NCI-H2029 treated with DMSO at 0.1 percent for 48 hours (cell line): ENCODE results near the gene TWIST1.

Source experiments
- DNase-seq: peaks from one replicate; lab custom pipeline; 2025; lab: John Stamatoyannopoulos, UW

Gene TWIST1

DNA sequence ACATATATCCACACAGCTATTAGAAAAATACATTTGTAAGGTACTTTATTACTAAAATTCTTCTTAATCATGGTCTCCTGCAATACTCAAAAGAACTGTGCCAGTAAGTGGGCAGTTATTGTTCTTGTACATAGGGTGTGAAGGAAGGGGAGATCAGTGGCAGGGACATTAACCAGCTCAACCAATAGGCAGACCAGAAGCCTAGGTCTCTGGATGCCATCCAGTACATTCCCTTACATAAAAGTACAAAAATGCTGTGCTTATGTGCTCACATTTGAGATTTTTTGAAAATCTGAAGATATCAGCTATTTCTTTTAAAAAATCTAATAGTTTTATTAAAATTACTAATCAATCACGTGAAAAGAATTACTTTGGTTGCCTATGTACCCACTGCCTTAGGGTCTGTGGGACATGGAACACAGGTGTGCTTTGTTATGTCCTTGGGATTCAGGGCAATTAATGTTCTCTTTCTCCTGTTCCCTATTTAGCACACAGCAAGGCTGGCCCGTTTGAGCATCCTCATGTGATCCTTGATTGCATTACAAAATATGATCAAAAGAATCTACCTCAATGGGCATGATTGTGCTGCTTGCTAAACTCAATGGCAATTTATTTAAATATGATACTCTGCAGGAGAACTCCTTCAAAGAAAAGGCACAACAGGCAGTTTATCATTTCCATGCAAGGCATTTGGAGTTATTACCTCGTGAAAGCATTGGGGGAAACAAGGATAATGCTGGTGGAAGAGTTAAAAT, 22.7 kb downstream of the TWIST1 start:
- DNase-seq = no peak

- DNase-seq = no peak
Observed at GRCh38 chr7:19094138-19094537, 23.3 kb downstream of the TWIST1 start.

DNA sequence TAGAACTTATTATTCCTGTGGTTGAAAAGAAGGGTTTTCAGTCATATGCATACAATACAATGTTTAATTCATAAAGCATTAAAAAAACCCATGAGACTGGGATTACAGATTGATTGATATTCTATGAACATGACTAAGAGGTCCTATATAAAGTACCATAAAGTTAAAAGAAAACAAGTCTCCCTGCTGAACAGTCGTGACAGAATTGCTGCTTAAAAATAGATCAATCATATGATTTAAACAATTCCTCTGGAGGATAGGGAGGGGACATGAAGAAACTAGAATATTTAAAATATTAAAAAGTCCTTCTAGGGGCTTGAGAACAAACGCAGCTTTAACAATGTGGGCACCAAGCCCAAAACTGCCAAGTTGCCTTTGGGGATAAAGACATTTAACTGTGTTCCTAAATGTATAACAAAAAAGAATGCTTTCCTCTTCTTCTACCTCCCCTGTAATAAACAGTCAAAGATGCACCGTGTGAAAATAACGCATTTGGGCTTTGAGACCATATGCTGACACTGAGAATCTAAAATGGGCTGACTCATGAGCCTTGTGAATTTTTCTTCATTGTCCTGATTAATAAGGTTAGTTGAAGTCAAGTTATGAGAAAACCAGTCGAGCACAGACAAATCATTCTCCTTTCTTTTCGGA, 25.8 kb downstream of the TWIST1 start:
- DNase-seq = no peak

GRCh38 chr7:19090526-19090925, 26.9 kb downstream of the TWIST1 start:
- DNase-seq = no peak

- no peak for DNase-seq
Observed at GRCh38 chr7:19089797-19090196, 27.6 kb downstream of the TWIST1 start.

- no peak for DNase-seq
Observed at GRCh38 chr7:19089378-19089777, 28.1 kb downstream of the TWIST1 start.

DNA sequence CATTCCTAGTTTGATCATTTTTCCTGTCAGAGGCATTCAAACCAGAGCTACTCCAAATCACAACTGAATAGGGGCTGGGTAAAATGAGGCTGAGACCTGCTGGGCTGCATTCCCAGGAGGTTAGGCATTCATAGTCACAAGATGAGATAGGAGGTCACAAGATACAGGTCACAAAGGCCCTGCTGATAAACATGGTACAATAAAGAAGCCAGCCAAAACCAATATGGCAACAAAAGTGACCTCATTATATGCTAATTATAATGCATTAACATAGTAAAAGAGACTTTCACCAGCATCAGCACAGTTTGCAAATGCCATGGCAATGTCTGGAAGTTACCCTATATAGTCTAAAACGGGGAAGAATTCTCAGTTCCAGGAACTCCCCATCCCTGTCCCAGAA, 37.3 kb downstream of the TWIST1 start:
- no peak for DNase-seq

DNA sequence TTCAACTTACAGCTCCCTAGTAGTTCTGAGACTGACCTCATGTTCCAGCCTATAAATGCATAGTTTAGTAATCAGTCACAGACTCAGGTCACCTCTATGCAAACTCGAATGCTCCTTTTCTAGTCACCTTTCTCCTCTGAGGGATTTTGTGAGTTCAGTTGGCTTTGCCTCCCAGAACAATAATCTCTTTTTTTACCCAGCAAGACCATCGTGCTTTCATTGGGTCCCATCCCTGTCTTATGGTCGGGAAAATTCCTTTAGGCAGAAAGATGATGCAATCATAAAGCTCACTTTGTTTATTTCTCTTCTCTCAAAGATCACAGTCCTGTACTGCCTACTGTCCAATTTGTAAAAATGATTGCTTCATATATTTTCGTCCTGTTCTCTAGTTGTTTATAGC, 38.4 kb downstream of the TWIST1 start:
- no peak for DNase-seq

GRCh38 chr7:19069842-19070241, 47.6 kb downstream of the TWIST1 start:
- no peak for DNase-seq

DNA sequence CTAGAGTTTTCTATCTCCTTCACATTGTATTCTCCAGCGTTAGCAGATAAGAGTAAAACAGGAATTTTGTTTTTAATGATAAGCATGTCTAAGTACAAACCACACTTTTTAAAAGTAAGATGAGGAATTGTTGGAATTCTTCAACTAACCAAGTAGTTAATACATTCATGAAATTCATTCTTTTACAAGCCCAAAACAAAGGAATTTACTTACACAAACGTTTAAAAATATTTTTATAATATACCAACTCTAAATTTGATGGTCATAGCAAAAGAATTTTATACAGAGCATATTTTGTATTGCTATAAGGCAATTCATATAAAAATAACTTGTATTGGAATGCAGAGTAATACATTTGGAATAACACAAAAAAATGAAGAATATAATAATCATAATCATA, 51.3 kb downstream of the TWIST1 start:
- DNase-seq = no peak
